Liver (tissue), 9 donors: ENCODE results near the gene KCNG3. TPM values are rescaled to one million over a fixed set of nuclear protein-coding genes. Genes with fewer than 3 reads are reported as not detected.

Experiments
- DNase-seq: peaks from one replicate; pipeline ENCODE4 v3.0.0-alpha.2; 2017; ENCODE audit warnings: low spot score
- H3K27ac ChIP-seq, 2 donors: one replicate each; pipeline ENCODE4 v1.7.0; 2013; ENCODE audit warnings: inconsistent platforms in 2 of 2, low read length in 2 of 2, control low read depth in 1 of 2, low read depth in 1 of 2, mild to moderate bottlenecking in 1 of 2
- H3K27me3 ChIP-seq, 4 donors: one replicate each; pipeline versions ENCODE4 v1.6.1 to v1.7.0; 2013; ENCODE audit warnings: low read length in 3 of 4, inconsistent platforms in 1 of 4, mild to moderate bottlenecking in 1 of 4, moderate library complexity in 1 of 4; ENCODE audit not compliant: control insufficient read depth in 4 of 4, insufficient read depth in 4 of 4
- H3K36me3 ChIP-seq, 4 donors: one replicate each; pipeline versions ENCODE4 v1.6.1 to v1.7.0; 2013; ENCODE audit warnings: low read length in 3 of 4, mild to moderate bottlenecking in 3 of 4, low read depth in 1 of 4, moderate library complexity in 1 of 4; ENCODE audit not compliant: control insufficient read depth in 4 of 4, insufficient read depth in 3 of 4
- H3K4me1 ChIP-seq, 4 donors: one replicate each; pipeline versions ENCODE4 v1.6.1 to v1.7.0; 2013; ENCODE audit warnings: low read length in 3 of 4, mild to moderate bottlenecking in 3 of 4, moderate library complexity in 1 of 4; ENCODE audit not compliant: control insufficient read depth in 4 of 4, insufficient read depth in 4 of 4
- H3K4me3 ChIP-seq, 3 donors: one replicate each; pipeline versions ENCODE4 v1.6.1 to v1.7.0; 2013; ENCODE audit warnings: low read length in 3 of 3, control low read depth in 1 of 3, low read depth in 1 of 3, mild to moderate bottlenecking in 1 of 3
- H3K9ac ChIP-seq, 2 donors: one replicate each; pipeline ENCODE4 v1.7.0; 2013; ENCODE audit warnings: low read length in 2 of 2, mild to moderate bottlenecking in 2 of 2, moderate library complexity in 2 of 2, control low read depth in 1 of 2, low read depth in 1 of 2
- H3K9me3 ChIP-seq, 4 donors: one replicate each; pipeline versions ENCODE4 v1.6.1 to v1.7.0; 2013; ENCODE audit warnings: low read length in 3 of 4; ENCODE audit not compliant: control insufficient read depth in 4 of 4
- EGR1 ChIP-seq, 2 donors: IDR thresholded peaks; 2 replicates each; pipeline ENCODE4 v1.6.1; 2016 to 2018; ENCODE audit warnings: antibody characterized with exemption in 2 of 2, low read depth in 2 of 2
- FOXA1 ChIP-seq: IDR thresholded peaks from 2 replicates; pipeline ENCODE4 v1.6.1; 2016; ENCODE audit warnings: antibody characterized with exemption
- FOXA2 ChIP-seq: IDR thresholded peaks from 2 replicates; pipeline ENCODE4 v1.6.1; 2016; ENCODE audit warnings: antibody characterized with exemption
- GABPA ChIP-seq, 2 donors: IDR thresholded peaks in 1 of 2; conservative IDR thresholded peaks in 1 of 2; 2 replicates each; pipeline ENCODE4 v1.6.1; 2016; ENCODE audit warnings: antibody characterized with exemption in 2 of 2, mild to moderate bottlenecking in 1 of 2, moderate library complexity in 1 of 2
- HNF4A ChIP-seq, 2 donors: conservative IDR thresholded peaks; 2 replicates each; pipeline ENCODE4 v1.6.1; 2016; ENCODE audit warnings: antibody characterized with exemption in 2 of 2, mild to moderate bottlenecking in 2 of 2
- HNF4G ChIP-seq: IDR thresholded peaks from 2 replicates; pipeline ENCODE4 v1.6.1; 2016; ENCODE audit warnings: antibody characterized with exemption
- JUND ChIP-seq, 2 donors: IDR thresholded peaks; 2 replicates each; pipeline ENCODE4 v1.6.1; 2016; ENCODE audit warnings: antibody characterized with exemption in 2 of 2
- MAX ChIP-seq: IDR thresholded peaks from 2 replicates; pipeline ENCODE4 v1.6.1; 2016; ENCODE audit warnings: antibody characterized with exemption
- NR2F2 ChIP-seq: IDR thresholded peaks from 2 replicates; pipeline ENCODE4 v1.6.1; 2016; ENCODE audit warnings: antibody characterized with exemption
- RAD21 ChIP-seq, 2 donors: IDR thresholded peaks; 2 replicates each; pipeline ENCODE4 v1.6.1; 2016; ENCODE audit warnings: antibody characterized with exemption in 2 of 2, mild to moderate bottlenecking in 2 of 2
- RXRA ChIP-seq, 2 donors: IDR thresholded peaks; 2 replicates each; pipeline ENCODE4 v1.6.1; 2017 to 2018; ENCODE audit warnings: antibody characterized with exemption in 2 of 2, mild to moderate bottlenecking in 1 of 2
- SP1 ChIP-seq: IDR thresholded peaks from 2 replicates; pipeline ENCODE4 v1.6.1; 2018; ENCODE audit warnings: antibody characterized with exemption, mild to moderate bottlenecking
- YY1 ChIP-seq: IDR thresholded peaks from 2 replicates; pipeline ENCODE4 v1.6.1; 2016; ENCODE audit warnings: antibody characterized with exemption, mild to moderate bottlenecking
- WGBS: extraction: QIAGEN DNeasy Blood & Tissue Kit; methylation state at CpG from one replicate; pipeline ENCODE4 v1.1.7; 2013; 5-methylcytosine and 5-hydroxymethylcytosine counted together
- polyA plus RNA-seq, 2 donors: library from polyadenylated mRNA; stranded (reverse) in 1 of 2; unstranded in 1 of 2; fragments of 200-250 nt in 1 of 2; fragments of >200 nt in 1 of 2; fragmentation: Nextera tagmentation in 1 of 2; extraction: Ambion mirVana in 1 of 2; gene quantifications; one replicate each; pipeline versions ENCODE4 v1.2.1 to v1.2.3, GENCODE V29; 2013 to 2015
- total RNA-seq, 2 donors: library from RNA; depleted of rRNA; stranded (reverse); fragments of >200 nt; gene quantifications; one replicate each; pipeline ENCODE4 v1.2.3, GENCODE V29; 2014
- TF ChIP-seq, protein P1 (sequence below): IDR thresholded peaks from 2 replicates; pipeline ENCODE4 v1.6.1; 2016; ENCODE audit warnings: antibody characterized with exemption
- TF ChIP-seq, protein P2 (sequence below): fragments of 150-350 bp; IDR thresholded peaks from 2 replicates; pipeline ENCODE4 v1.5.1; 2017; ENCODE audit warnings: improper control_type of control experiment, low read depth, low read length; ENCODE audit not compliant: missing input control
- TF ChIP-seq, protein P3 (sequence below): IDR thresholded peaks from 2 replicates; pipeline ENCODE4 v1.6.1; 2016; ENCODE audit warnings: antibody characterized with exemption
- donor health status: healthy.
- donor health status: healthy.
- donor health status: healthy.
- donor health status: healthy.
- donor health status: healthy.

KCNG3 gene
- total and polyA plus RNA-seq, 4 donors, result not detected

DNA sequence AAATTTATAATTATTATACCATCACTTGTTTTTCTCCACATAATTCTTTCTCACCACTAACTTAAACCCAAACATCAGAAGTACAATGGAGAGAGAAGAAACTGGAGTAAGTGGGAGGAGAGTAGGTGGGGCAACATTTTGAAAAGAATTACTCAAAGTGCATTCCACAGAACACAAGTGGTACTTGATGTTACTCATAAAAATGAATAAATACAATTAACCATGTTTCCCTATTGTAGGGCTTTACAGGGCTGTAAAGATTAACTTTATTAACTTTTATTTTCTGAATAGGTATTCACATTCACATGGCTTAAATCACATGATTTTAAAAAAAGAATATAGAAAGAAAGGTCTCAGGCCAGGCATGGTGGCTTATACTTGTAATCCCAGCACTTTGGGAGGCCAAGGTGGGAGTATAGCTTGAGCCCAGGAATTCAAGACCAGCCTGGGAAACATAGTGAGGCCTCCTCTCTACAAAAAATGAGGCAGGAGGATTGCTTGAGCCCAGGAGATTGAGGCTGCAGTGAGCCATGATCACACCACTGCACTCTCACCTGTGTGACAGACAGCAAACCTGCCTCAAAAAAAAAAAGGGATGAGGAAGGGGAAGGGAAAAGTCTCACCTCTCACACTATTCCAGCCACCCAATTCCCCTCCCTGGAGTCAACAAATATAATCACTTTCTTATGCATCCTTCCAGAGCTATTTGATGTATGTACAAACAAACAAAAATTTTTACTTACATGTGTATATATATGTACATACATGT lies 47.1 kb downstream of the KCNG3 start:
- DNase-seq, result no peak
- Histone ChIP-seq H3K9ac (no peak overlapping the region), H3K27me3 (no peaks in the 10 kb centered on the region), H3K36me3 (no peaks in the 10 kb centered on the region), H3K4me1 (no peaks in the 10 kb centered on the region), H3K4me3 (no peak overlapping the region), H3K27ac (no peak overlapping the region), H3K9me3 (no peaks in the 10 kb centered on the region)
- TF ChIP-seq MAX, result no peak
- no peak for TF ChIP-seq HNF4A (conservative IDR thresholded peaks at IDR 0.05)
- no peak for TF ChIP-seq GABPA (IDR thresholded peaks at IDR 0.05 in 1 of 2, conservative IDR thresholded peaks at IDR 0.05 in 1 of 2)
- no peak for TF ChIP-seq HNF4G
- no peak for TF ChIP-seq RAD21 (IDR thresholded peaks at IDR 0.05)
- TF ChIP-seq, protein P1, sequence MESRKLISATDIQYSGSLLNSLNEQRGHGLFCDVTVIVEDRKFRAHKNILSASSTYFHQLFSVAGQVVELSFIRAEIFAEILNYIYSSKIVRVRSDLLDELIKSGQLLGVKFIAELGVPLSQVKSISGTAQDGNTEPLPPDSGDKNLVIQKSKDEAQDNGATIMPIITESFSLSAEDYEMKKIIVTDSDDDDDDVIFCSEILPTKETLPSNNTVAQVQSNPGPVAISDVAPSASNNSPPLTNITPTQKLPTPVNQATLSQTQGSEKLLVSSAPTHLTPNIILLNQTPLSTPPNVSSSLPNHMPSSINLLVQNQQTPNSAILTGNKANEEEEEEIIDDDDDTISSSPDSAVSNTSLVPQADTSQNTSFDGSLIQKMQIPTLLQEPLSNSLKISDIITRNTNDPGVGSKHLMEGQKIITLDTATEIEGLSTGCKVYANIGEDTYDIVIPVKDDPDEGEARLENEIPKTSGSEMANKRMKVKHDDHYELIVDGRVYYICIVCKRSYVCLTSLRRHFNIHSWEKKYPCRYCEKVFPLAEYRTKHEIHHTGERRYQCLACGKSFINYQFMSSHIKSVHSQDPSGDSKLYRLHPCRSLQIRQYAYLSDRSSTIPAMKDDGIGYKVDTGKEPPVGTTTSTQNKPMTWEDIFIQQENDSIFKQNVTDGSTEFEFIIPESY, result no peak
- TF ChIP-seq, protein P2, sequence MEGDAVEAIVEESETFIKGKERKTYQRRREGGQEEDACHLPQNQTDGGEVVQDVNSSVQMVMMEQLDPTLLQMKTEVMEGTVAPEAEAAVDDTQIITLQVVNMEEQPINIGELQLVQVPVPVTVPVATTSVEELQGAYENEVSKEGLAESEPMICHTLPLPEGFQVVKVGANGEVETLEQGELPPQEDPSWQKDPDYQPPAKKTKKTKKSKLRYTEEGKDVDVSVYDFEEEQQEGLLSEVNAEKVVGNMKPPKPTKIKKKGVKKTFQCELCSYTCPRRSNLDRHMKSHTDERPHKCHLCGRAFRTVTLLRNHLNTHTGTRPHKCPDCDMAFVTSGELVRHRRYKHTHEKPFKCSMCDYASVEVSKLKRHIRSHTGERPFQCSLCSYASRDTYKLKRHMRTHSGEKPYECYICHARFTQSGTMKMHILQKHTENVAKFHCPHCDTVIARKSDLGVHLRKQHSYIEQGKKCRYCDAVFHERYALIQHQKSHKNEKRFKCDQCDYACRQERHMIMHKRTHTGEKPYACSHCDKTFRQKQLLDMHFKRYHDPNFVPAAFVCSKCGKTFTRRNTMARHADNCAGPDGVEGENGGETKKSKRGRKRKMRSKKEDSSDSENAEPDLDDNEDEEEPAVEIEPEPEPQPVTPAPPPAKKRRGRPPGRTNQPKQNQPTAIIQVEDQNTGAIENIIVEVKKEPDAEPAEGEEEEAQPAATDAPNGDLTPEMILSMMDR, result no peak

- H3K9me3 ChIP-seq, result no peaks in the 10 kb centered on the region
- 78% methylated on average over 5 of the region's 5 CpGs for WGBS
- peaks cover 0 to 3% (median 0%) of the 10 kb centered on the region in 4 donors for H3K27me3 ChIP-seq
- H3K27ac ChIP-seq, result no peak overlapping the region
- H3K4me1 ChIP-seq, result no peaks in the 10 kb centered on the region
- H3K4me3 ChIP-seq, result no peak overlapping the region
- TF ChIP-seq GABPA (IDR thresholded peaks at IDR 0.05 in 1 of 2, conservative IDR thresholded peaks at IDR 0.05 in 1 of 2) (no peak), RXRA (IDR thresholded peaks at IDR 0.05) (no peak), MAX (no peak), EGR1 (IDR thresholded peaks at IDR 0.05; ENCODE audit: low read depth in 2 of 2) (no peak), FOXA1 (no peak), SP1 (no peak), HNF4G (no peak)
- no peak overlapping the region for H3K9ac ChIP-seq
- DNase-seq, result no peak
- H3K36me3 ChIP-seq, result no peaks in the 10 kb centered on the region
Observed at GRCh38 chr2:42443718-42444399, 49.9 kb downstream of the KCNG3 start.

DNA sequence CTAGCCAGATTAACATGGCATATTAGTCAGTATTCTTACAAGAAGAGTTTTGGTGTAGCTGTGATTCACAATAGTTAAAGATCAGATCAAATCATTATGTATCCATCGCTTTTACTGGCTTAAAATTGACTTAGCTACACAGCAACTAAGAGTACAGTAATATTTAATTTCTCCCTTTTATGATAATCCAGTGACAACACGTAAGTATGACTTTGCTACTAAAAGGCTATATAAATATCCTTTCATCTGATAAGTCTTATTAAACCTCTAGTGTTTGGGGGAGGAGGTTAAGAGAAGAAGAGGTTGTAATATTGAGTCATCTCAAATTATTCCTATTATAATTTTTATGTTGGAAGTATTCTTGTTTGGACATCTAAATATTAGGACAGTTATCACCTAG lies 51.0 kb downstream of the KCNG3 start:
- no peaks in the 10 kb centered on the region for H3K36me3 ChIP-seq
- H3K27ac ChIP-seq, result no peak overlapping the region
- H3K4me1 ChIP-seq, result no peaks in the 10 kb centered on the region
- H3K9me3 ChIP-seq, result no peaks in the 10 kb centered on the region
- WGBS, result 74% methylated on average over 2 of the region's 2 CpGs
- H3K9ac ChIP-seq, result no peak overlapping the region
- H3K4me3 ChIP-seq, result no peak overlapping the region
- DNase-seq, result no peak
- peaks cover 0 to 3% (median 0%) of the 10 kb centered on the region in 4 donors for H3K27me3 ChIP-seq
- no peak for TF ChIP-seq NR2F2
- no peak for TF ChIP-seq FOXA2
- TF ChIP-seq, protein P2, result no peak
- TF ChIP-seq JUND (IDR thresholded peaks at IDR 0.05), result no peak
- TF ChIP-seq EGR1 (IDR thresholded peaks at IDR 0.05; ENCODE audit: low read depth in 2 of 2), result no peak
- TF ChIP-seq, protein P3, sequence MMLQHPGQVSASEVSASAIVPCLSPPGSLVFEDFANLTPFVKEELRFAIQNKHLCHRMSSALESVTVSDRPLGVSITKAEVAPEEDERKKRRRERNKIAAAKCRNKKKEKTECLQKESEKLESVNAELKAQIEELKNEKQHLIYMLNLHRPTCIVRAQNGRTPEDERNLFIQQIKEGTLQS, result no peak
- no peak for TF ChIP-seq RAD21 (IDR thresholded peaks at IDR 0.05)
- no peak for TF ChIP-seq GABPA (IDR thresholded peaks at IDR 0.05 in 1 of 2, conservative IDR thresholded peaks at IDR 0.05 in 1 of 2)
- no peak for TF ChIP-seq RXRA (IDR thresholded peaks at IDR 0.05)
- TF ChIP-seq HNF4A (conservative IDR thresholded peaks at IDR 0.05), result no peak
- no peak for TF ChIP-seq YY1
